Progenitor cell of endocrine pancreas (in vitro differentiated cells): ENCODE data around the gene CGRRF1. TPM values are rescaled to one million over a fixed set of nuclear protein-coding genes. Genes with fewer than 3 reads are reported as not detected.

Experiments
- DNase-seq: peaks from one replicate; pipeline ENCODE4 v3.0.0; 2021; ENCODE audit warnings: low spot score; ENCODE audit not compliant: unreplicated experiment
- H3K27ac Mint-ChIP-seq: 2 replicates; pipeline ENCODE4 v1.8.0; 2021; ENCODE audit warnings: mild to moderate bottlenecking, moderate library complexity, mixed read lengths
- H3K27me3 Mint-ChIP-seq: 2 replicates; pipeline ENCODE4 v1.8.0; 2021; ENCODE audit warnings: mixed read lengths
- H3K36me3 Mint-ChIP-seq: 2 replicates; pipeline ENCODE4 v1.8.0; 2022; ENCODE audit warnings: mixed read lengths; ENCODE audit not compliant: insufficient read depth
- H3K4me1 Mint-ChIP-seq: 2 replicates; pipeline ENCODE4 v1.8.0; 2021; ENCODE audit warnings: low read depth, mixed read lengths
- H3K4me3 Mint-ChIP-seq: 2 replicates; pipeline ENCODE4 v1.8.0; 2021; ENCODE audit warnings: low read depth, mild to moderate bottlenecking, moderate library complexity, mixed read lengths
- H3K9me3 Mint-ChIP-seq: 2 replicates; pipeline ENCODE4 v1.8.0; 2021; ENCODE audit warnings: low read depth, mixed read lengths
- CTCF ChIP-seq: fragments of 200-600 bp; sonication (generic); IDR thresholded peaks from one replicate; pipeline ENCODE4 v1.5.0; 2021; ENCODE audit warnings: antibody characterized with exemption, mild to moderate bottlenecking; ENCODE audit not compliant: unreplicated experiment
- total RNA-seq: library from RNA; stranded (reverse); gene quantifications from 2 replicates; pipeline ENCODE4 v1.2.1, GENCODE V29; 2021

CGRRF1 gene
- total RNA-seq, 1 donor from 2014 or later: 19.3 TPM

- H3K27ac Mint-ChIP-seq: peak overlapping the region; percentile 22
Measured at GRCh38 chr14:54532111-54533012, 22.7 kb downstream of the CGRRF1 start.

DNA sequence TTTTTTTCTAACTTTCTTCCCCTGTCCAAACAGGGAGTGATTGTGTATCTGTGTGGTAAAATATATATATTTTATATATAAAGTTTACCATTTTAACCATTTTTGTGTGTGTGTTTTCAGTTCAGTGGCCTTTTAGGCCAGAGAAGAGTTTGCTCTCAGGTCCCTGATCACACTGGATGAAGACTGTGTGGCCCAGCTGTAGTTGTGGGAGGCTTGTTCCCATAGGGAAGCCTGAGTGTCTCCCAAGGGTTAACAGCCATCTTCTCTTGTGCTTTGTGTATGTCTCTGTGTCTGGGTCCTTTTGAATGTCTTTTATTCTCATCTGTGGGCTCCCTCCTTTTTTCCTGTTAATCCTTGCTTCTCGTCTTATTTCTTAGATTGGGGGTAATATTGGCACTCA is 23.4 kb downstream of the CGRRF1 start:
- Mint-ChIP-seq H3K4me3 (no peak overlapping the region), H3K27me3 (no peaks in the 10 kb centered on the region), H3K9me3 (peaks cover 6% of the 10 kb centered on the region), H3K4me1 (peaks cover 2% of the 10 kb centered on the region), H3K27ac (no peak overlapping the region), H3K36me3 (peaks cover 12% of the 10 kb centered on the region)
- no peak for DNase-seq
- no peak for TF ChIP-seq CTCF

More at GRCh38 chr14:54532111-54533012, 22.7 kb downstream of the CGRRF1 start:
- no peak for TF ChIP-seq CTCF
- Mint-ChIP-seq H3K4me1 (no peaks in the 10 kb centered on the region), H3K36me3 (peaks cover 12% of the 10 kb centered on the region), H3K27me3 (no peaks in the 10 kb centered on the region), H3K4me3 (no peak overlapping the region), H3K9me3 (peaks cover 6% of the 10 kb centered on the region)
- no peak for DNase-seq

- Mint-ChIP-seq H3K4me1 (peaks cover 2% of the 10 kb centered on the region), H3K4me3 (no peak overlapping the region), H3K27ac (no peak overlapping the region), H3K9me3 (peaks cover 6% of the 10 kb centered on the region), H3K36me3 (peaks cover 14% of the 10 kb centered on the region), H3K27me3 (no peaks in the 10 kb centered on the region)
- no peak for TF ChIP-seq CTCF
- no peak for DNase-seq
Measured at GRCh38 chr14:54535126-54535525, 25.4 kb downstream of the CGRRF1 start.

GRCh38 chr14:54535646-54536045 is 25.9 kb downstream of the CGRRF1 start:
- no peak for DNase-seq
- Mint-ChIP-seq H3K27me3 (no peaks in the 10 kb centered on the region), H3K27ac (no peak overlapping the region), H3K9me3 (peaks cover 6% of the 10 kb centered on the region), H3K4me3 (no peak overlapping the region), H3K4me1 (peaks cover 2% of the 10 kb centered on the region), H3K36me3 (peaks cover 15% of the 10 kb centered on the region)
- TF ChIP-seq CTCF: no peak

- Mint-ChIP-seq H3K9me3 (peaks cover 6% of the 10 kb centered on the region), H3K4me1 (peaks cover 2% of the 10 kb centered on the region)
- no peak for TF ChIP-seq CTCF
Measured at GRCh38 chr14:54537651-54538050, 27.9 kb downstream of the CGRRF1 start.

More at GRCh38 chr14:54537651-54538050, 27.9 kb downstream of the CGRRF1 start:
- Mint-ChIP-seq H3K27me3 (no peaks in the 10 kb centered on the region), H3K4me3 (no peak overlapping the region), H3K27ac (no peak overlapping the region), H3K36me3 (peaks cover 20% of the 10 kb centered on the region)
- DNase-seq: no peak
